ENCODE measurements around the gene SPI1. TPM values are rescaled to one million over a fixed set of nuclear protein-coding genes. Genes with fewer than 3 reads are reported as not detected.
A peak's percentile ranks its signal among the peaks of the same experiment; 100 is the strongest.

The SPI1 gene
- total RNA-seq, 2 experiments from 2014 or later: 4.9 to 5.9 TPM

DNA sequence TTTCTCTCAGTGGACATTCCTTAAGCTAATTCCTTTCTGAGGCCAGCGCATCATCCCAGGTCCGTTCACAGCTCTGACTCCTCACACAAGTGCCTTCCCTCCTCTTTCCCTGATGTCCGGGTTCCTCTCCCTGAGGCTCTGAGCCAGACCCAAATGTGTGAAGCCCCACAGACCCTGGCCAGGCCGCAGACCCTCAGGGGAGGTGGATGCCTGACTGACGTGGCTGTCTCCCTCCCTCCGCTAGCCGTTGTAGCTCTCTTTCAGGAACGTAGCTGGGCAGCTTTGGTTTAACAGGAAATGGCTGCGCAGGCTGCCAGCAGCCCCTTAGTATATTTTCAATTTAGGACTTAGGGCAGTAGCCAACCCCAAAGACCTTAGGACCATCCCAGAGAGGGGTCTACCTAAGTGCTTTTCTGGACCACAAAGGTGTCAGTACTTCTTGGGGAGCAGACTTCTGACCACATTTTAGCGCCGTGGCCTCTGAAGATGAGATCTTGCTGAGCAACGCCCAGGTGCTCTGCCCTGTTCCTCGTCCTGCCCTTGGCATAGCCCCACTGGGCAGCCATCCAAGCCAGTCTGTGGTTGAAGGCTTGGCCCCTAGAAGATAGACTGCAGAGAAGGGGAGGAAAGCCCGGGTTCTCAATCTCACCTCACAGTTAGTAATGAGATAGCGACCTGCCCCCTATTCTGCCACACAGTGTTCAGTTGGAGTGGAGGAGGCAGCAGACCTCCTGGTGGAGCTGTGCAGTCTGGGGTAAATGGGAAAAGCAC, 52.9 kb downstream of the SPI1 start:
- H3K27me3 Mint-ChIP-seq: no peaks in the 10 kb centered on the region
- H3K4me3 ChIP-seq (ENCODE audit: low read length): no peak overlapping the region
- no peaks in the 10 kb centered on the region for H3K9me3 Mint-ChIP-seq
- H3K36me3 ChIP-seq (ENCODE audit: insufficient read depth, low read length): peaks cover 38% of the 10 kb centered on the region
- TF ChIP-seq, protein P1, sequence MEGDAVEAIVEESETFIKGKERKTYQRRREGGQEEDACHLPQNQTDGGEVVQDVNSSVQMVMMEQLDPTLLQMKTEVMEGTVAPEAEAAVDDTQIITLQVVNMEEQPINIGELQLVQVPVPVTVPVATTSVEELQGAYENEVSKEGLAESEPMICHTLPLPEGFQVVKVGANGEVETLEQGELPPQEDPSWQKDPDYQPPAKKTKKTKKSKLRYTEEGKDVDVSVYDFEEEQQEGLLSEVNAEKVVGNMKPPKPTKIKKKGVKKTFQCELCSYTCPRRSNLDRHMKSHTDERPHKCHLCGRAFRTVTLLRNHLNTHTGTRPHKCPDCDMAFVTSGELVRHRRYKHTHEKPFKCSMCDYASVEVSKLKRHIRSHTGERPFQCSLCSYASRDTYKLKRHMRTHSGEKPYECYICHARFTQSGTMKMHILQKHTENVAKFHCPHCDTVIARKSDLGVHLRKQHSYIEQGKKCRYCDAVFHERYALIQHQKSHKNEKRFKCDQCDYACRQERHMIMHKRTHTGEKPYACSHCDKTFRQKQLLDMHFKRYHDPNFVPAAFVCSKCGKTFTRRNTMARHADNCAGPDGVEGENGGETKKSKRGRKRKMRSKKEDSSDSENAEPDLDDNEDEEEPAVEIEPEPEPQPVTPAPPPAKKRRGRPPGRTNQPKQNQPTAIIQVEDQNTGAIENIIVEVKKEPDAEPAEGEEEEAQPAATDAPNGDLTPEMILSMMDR (IDR thresholded peaks at IDR 0.05): no peak
- H3K27ac ChIP-seq (ENCODE audit: low read depth in 1 of 2, low read length in 2 of 2): no peak overlapping the region
- DNase-seq (no peak), ATAC-seq (ENCODE audit: poor library complexity) (no peak)
- H3K4me1 Mint-ChIP-seq (ENCODE audit: low read depth): no peaks in the 10 kb centered on the region
- H3K36me3 Mint-ChIP-seq (ENCODE audit: low read depth): peaks cover 71% of the 10 kb centered on the region
- intact Hi-C loops (cut with DNase I, micrococcal nuclease): no loop called here
- H3K4me3 Mint-ChIP-seq: no peak overlapping the region
- CTCF ChIA-PET: no interaction called here
- no peaks in the 10 kb centered on the region for H3K4me1 ChIP-seq (ENCODE audit: insufficient read depth, low read length)
- H3K27ac Mint-ChIP-seq: peak overlapping the region; percentile 60
- no peaks in the 10 kb centered on the region for H3K9me3 ChIP-seq (ENCODE audit: control insufficient read depth in 1 of 2, insufficient read depth in 1 of 2, low read length in 2 of 2)
- no peaks in the 10 kb centered on the region for H3K27me3 ChIP-seq (ENCODE audit: control insufficient read depth in 1 of 2, insufficient read depth in 2 of 2, low read length in 2 of 2)
- POLR2A ChIA-PET: no interaction called here

DNA sequence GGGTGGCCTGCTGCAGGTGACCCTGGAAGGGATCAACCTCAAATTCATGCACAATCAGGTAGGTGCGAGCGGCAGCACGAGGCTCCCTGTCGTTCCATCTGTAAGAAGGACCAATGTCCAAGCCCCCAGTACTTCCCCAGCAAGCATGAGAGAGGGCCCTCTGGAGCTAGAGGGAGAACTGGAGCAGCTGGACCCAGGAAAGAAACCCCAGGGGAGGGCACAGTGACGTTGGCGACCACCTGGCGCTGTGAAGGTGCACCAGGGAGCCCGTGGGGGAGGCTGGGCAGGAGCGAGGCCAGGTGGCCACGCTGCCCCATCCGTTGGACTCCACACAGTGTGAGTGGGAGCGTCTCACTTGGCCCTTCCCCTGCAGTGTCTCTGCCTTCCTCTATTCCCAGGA, 53.8 kb downstream of the SPI1 start:
- ATAC-seq (ENCODE audit: poor library complexity) (no peak), DNase-seq (no peak)
- H3K4me1 Mint-ChIP-seq (ENCODE audit: low read depth): no peaks in the 10 kb centered on the region
- ChIA-PET POLR2A (no interaction called here), CTCF (no interaction called here)
- no peaks in the 10 kb centered on the region for H3K4me1 ChIP-seq (ENCODE audit: insufficient read depth, low read length)
- TF ChIP-seq, protein P1 (IDR thresholded peaks at IDR 0.05): no peak
- H3K36me3 ChIP-seq (ENCODE audit: insufficient read depth, low read length): peaks cover 30% of the 10 kb centered on the region
- no peaks in the 10 kb centered on the region for H3K27me3 Mint-ChIP-seq
- no peak overlapping the region for H3K4me3 Mint-ChIP-seq
- peaks cover 71% of the 10 kb centered on the region for H3K36me3 Mint-ChIP-seq (ENCODE audit: low read depth)
- intact Hi-C loops (cut with DNase I, micrococcal nuclease): no loop called here
- H3K27ac ChIP-seq (ENCODE audit: low read depth in 1 of 2, low read length in 2 of 2): no peak overlapping the region
- no peaks in the 10 kb centered on the region for H3K9me3 ChIP-seq (ENCODE audit: control insufficient read depth in 1 of 2, insufficient read depth in 1 of 2, low read length in 2 of 2)
- no peaks in the 10 kb centered on the region for H3K27me3 ChIP-seq (ENCODE audit: control insufficient read depth in 1 of 2, insufficient read depth in 2 of 2, low read length in 2 of 2)
- no peak overlapping the region for H3K4me3 ChIP-seq (ENCODE audit: low read length)
- H3K9me3 Mint-ChIP-seq: no peaks in the 10 kb centered on the region
- no peak overlapping the region for H3K27ac Mint-ChIP-seq

DNA sequence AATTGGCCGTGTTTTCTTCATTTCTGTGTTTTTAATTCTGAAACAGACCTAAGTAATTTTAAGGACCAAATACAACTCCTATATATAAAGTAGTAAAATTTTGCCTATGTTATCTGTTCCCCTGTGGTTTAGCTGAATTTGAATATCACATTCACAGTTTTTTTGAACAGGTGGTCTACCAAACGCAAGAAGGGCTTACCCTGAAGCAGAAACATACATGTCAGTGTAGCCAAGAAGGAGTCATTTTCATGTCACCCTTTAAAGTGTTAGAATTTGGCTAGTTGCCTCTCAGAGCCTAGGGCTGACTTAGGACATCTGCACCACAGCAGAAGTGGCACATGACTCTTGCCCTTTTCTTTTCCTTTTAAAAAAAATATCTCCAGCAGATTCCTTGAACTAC, 60.2 kb downstream of the SPI1 start:
- peaks cover 63% of the 10 kb centered on the region for H3K36me3 ChIP-seq (ENCODE audit: insufficient read depth, low read length)
- no peaks in the 10 kb centered on the region for H3K9me3 ChIP-seq (ENCODE audit: control insufficient read depth in 1 of 2, insufficient read depth in 1 of 2, low read length in 2 of 2)
- no peak for DNase-seq
- intact Hi-C loops (cut with DNase I, micrococcal nuclease): no loop called here
- no peaks in the 10 kb centered on the region for H3K4me1 ChIP-seq (ENCODE audit: insufficient read depth, low read length)
- ATAC-seq (ENCODE audit: poor library complexity): no peak
- H3K4me3 ChIP-seq (ENCODE audit: low read length): no peak overlapping the region
- POLR2A ChIA-PET: no interaction called here
- no peaks in the 10 kb centered on the region for H3K9me3 Mint-ChIP-seq
- H3K27me3 ChIP-seq (ENCODE audit: control insufficient read depth in 1 of 2, insufficient read depth in 2 of 2, low read length in 2 of 2): no peaks in the 10 kb centered on the region
- H3K36me3 Mint-ChIP-seq (ENCODE audit: low read depth): peaks cover 74% of the 10 kb centered on the region
- no peak overlapping the region for H3K27ac ChIP-seq (ENCODE audit: low read depth in 1 of 2, low read length in 2 of 2)
- no peaks in the 10 kb centered on the region for H3K4me1 Mint-ChIP-seq (ENCODE audit: low read depth)
- CTCF ChIA-PET: interaction anchor here (0.6 kb wide), 1 partner anchor 296 kb away, joined by 4 read pairs; no protein-coding TSS in a partner anchor
- H3K27me3 Mint-ChIP-seq: no peaks in the 10 kb centered on the region
- TF ChIP-seq, protein P1 (IDR thresholded peaks at IDR 0.05): no peak
- peak overlapping the region; percentile 51 for H3K27ac Mint-ChIP-seq
- no peak overlapping the region for H3K4me3 Mint-ChIP-seq

Data from CD4-positive, alpha-beta T cell (primary cell).